DOHH2 (cell line): ENCODE measurements around the gene MLH3.

Experiments used
- H3F3A ChIP-seq: fragments of 200-600 bp; sonication (generic), shearing (Covaris generic); 2 replicates; pipeline ENCODE4 v1.6.0; 2016; ENCODE audit warnings: antibody characterized with exemption, mild to moderate bottlenecking; ENCODE audit not compliant: control insufficient read depth, insufficient read depth
- H3K27ac ChIP-seq: fragments of 200-600 bp; sonication (generic); 2 replicates; pipeline ENCODE4 v1.5.1; 2014; ENCODE audit warnings: low read depth, mild to moderate bottlenecking, low read length, moderate library complexity
- H3K27me3 ChIP-seq: fragments of 200-600 bp; sonication (generic); 2 replicates; pipeline ENCODE4 v1.6.1; 2014; ENCODE audit warnings: mild to moderate bottlenecking, low read length, mixed read lengths; ENCODE audit not compliant: control insufficient read depth
- H3K36me3 ChIP-seq: fragments of 200-600 bp; sonication (generic); 2 replicates; pipeline ENCODE4 v1.6.1; 2014; ENCODE audit warnings: mild to moderate bottlenecking, low read length, moderate library complexity, mixed read lengths; ENCODE audit not compliant: control insufficient read depth
- H3K4me1 ChIP-seq: fragments of 200-600 bp; sonication (generic); 2 replicates; pipeline ENCODE4 v1.6.1; 2014; ENCODE audit warnings: mild to moderate bottlenecking, low read length, mixed read lengths; ENCODE audit not compliant: control insufficient read depth
- H3K4me2 ChIP-seq: fragments of 200-600 bp; sonication (generic); 2 replicates; pipeline ENCODE4 v1.6.0; 2014; ENCODE audit warnings: mild to moderate bottlenecking, low read length, moderate library complexity
- H3K4me3 ChIP-seq: fragments of 200-600 bp; sonication (generic); 2 replicates; pipeline ENCODE4 v1.5.1; 2014; ENCODE audit warnings: mild to moderate bottlenecking, low read length, mixed read lengths
- H3K79me2 ChIP-seq: fragments of 200-600 bp; sonication (generic); 2 replicates; pipeline ENCODE4 v1.6.1; 2014; ENCODE audit warnings: mild to moderate bottlenecking, low read length, mixed read lengths; ENCODE audit not compliant: control insufficient read depth
- H3K9me2 ChIP-seq: fragments of 200-600 bp; sonication (generic); replicated peaks from 2 replicates; pipeline ENCODE4 v1.6.1; 2014; ENCODE audit warnings: mild to moderate bottlenecking, low read length, mixed read lengths; ENCODE audit not compliant: control insufficient read depth
- H3K9me3 ChIP-seq: fragments of 200-600 bp; sonication (generic); 2 replicates; pipeline ENCODE4 v1.6.1; 2014; ENCODE audit warnings: antibody characterized with exemption, low read length, mixed read lengths; ENCODE audit not compliant: control insufficient read depth, insufficient read depth
- H4K20me1 ChIP-seq: fragments of 200-600 bp; sonication (generic); 2 replicates; pipeline ENCODE4 v1.6.0; 2014; ENCODE audit warnings: low read depth, mild to moderate bottlenecking, antibody characterized with exemption, low read length, moderate library complexity; ENCODE audit not compliant: control insufficient read depth, insufficient read depth
- CTCF ChIP-seq: fragments of 200-600 bp; sonication (generic); IDR thresholded peaks from one replicate; pipeline ENCODE4 v1.5.1; 2014; ENCODE audit warnings: antibody characterized with exemption, mild to moderate bottlenecking, low read depth, low read length; ENCODE audit not compliant: poor library complexity, severe bottlenecking
- EZH2phosphoT487 ChIP-seq: fragments of 200-600 bp; sonication (generic); IDR thresholded peaks from 2 replicates; pipeline ENCODE4 v1.6.1; 2017; ENCODE audit warnings: borderline replicate concordance, mild to moderate bottlenecking, antibody characterized with exemption, low read length, moderate library complexity, mixed read lengths

Gene MLH3

GRCh38 chr14:75046899-75047298 lies 4.4 kb downstream of the MLH3 start:
- Histone ChIP-seq H3K4me2 (no peak overlapping the region), H3K36me3 (peaks cover 37% of the 10 kb centered on the region), H3K4me1 (peaks cover 26% of the 10 kb centered on the region), H3K27ac (no peak overlapping the region), H3K9me3 (no peaks in the 10 kb centered on the region), H3F3A (peaks cover 4% of the 10 kb centered on the region; the same call in 1 of the 2 replicates), H3K27me3 (no peaks in the 10 kb centered on the region), H3K79me2 (peaks cover 63% of the 10 kb centered on the region), H3K9me2 (no peaks in the 10 kb centered on the region), H3K4me3 (no peak overlapping the region), H4K20me1 (no peaks in the 10 kb centered on the region)
- no peak for TF ChIP-seq CTCF
- no peak for TF ChIP-seq EZH2phosphoT487

- no peaks in the 10 kb centered on the region for H4K20me1 ChIP-seq
- H3K27ac ChIP-seq = no peak overlapping the region
- no peak overlapping the region for H3K4me2 ChIP-seq
- H3F3A ChIP-seq = peaks cover 4% of the 10 kb centered on the region; the same call in 1 of the 2 replicates
- H3K27me3 ChIP-seq = no peaks in the 10 kb centered on the region
- H3K79me2 ChIP-seq = peaks cover 63% of the 10 kb centered on the region
- no peak overlapping the region for H3K4me3 ChIP-seq
- H3K36me3 ChIP-seq = peaks cover 42% of the 10 kb centered on the region
- no peaks in the 10 kb centered on the region for H3K9me2 ChIP-seq
- TF ChIP-seq CTCF = no peak
- no peak for TF ChIP-seq EZH2phosphoT487
- no peaks in the 10 kb centered on the region for H3K9me3 ChIP-seq
- H3K4me1 ChIP-seq = peaks cover 21% of the 10 kb centered on the region
These were observed 5.0 kb downstream of the MLH3 start for GRCh38 chr14:75046275-75046674.

GRCh38 chr14:75044752-75045151 lies 6.5 kb downstream of the MLH3 start:
- H3K27ac ChIP-seq = no peak overlapping the region
- peaks cover 4% of the 10 kb centered on the region; the same call in 1 of the 2 replicates for H3F3A ChIP-seq
- TF ChIP-seq EZH2phosphoT487 (no peak), CTCF (no peak)
- H3K9me2 ChIP-seq = no peaks in the 10 kb centered on the region
- H3K27me3 ChIP-seq = no peaks in the 10 kb centered on the region
- no peak overlapping the region for H3K4me3 ChIP-seq
- peaks cover 7% of the 10 kb centered on the region for H3K4me1 ChIP-seq
- H4K20me1 ChIP-seq = no peaks in the 10 kb centered on the region
- H3K9me3 ChIP-seq = no peaks in the 10 kb centered on the region
- no peak overlapping the region for H3K4me2 ChIP-seq
- H3K36me3 ChIP-seq = peaks cover 52% of the 10 kb centered on the region
- peaks cover 48% of the 10 kb centered on the region for H3K79me2 ChIP-seq

- TF ChIP-seq EZH2phosphoT487 = no peak
- no peak for TF ChIP-seq CTCF
- H3K27me3 ChIP-seq = no peaks in the 10 kb centered on the region
- H3K79me2 ChIP-seq = peaks cover 44% of the 10 kb centered on the region
- H4K20me1 ChIP-seq = no peaks in the 10 kb centered on the region
- no peaks in the 10 kb centered on the region for H3K9me2 ChIP-seq
- H3K4me1 ChIP-seq = 0 out of 2 replicates have a peak, but pooled peaks cover 4% of the 10 kb centered on the region
- H3K4me2 ChIP-seq = no peak overlapping the region
- H3K4me3 ChIP-seq = no peak overlapping the region
- peaks cover 4% of the 10 kb centered on the region; the same call in 1 of the 2 replicates for H3F3A ChIP-seq
- H3K27ac ChIP-seq = no peak overlapping the region
- peaks cover 50% of the 10 kb centered on the region for H3K36me3 ChIP-seq
- H3K9me3 ChIP-seq = no peaks in the 10 kb centered on the region
These were observed 6.9 kb downstream of the MLH3 start for GRCh38 chr14:75044322-75044721.
